Gastrocnemius medialis (tissue), 4 donors: Measurements from ENCODE around the gene BLOC1S2. TPM values are rescaled to one million over a fixed set of nuclear protein-coding genes. Genes with fewer than 3 reads are reported as not detected.

Experiments used
- ATAC-seq, 2 donors: fragments of 150-250 bp; one replicate each; pipeline ENCODE4 v1.9.1; 2016
- DNase-seq, 2 donors: peaks; one replicate each; pipeline ENCODE4 v3.0.0-alpha.2; 2019
- H3K27ac ChIP-seq, 4 donors: fragments of 200-600 bp; sonication (generic); 1 replicate in 1 of 4; 2 replicates in 3 of 4; pipeline ENCODE4 v1.5.1; 2016 to 2018; ENCODE audit warnings: mild to moderate bottlenecking in 2 of 4, moderate library complexity in 1 of 4
- H3K27me3 ChIP-seq, 3 donors: fragments of 200-600 bp; sonication (generic) in 2 of 3; 1 replicate in 1 of 3; 2 replicates in 2 of 3; pipeline versions ENCODE4 v1.5.1 to v1.6.0; 2016 to 2019; ENCODE audit warnings: mild to moderate bottlenecking in 1 of 3, moderate library complexity in 1 of 3
- H3K36me3 ChIP-seq, 2 donors: fragments of 200-600 bp; sonication (generic) in 1 of 2; one replicate each; pipeline ENCODE4 v1.5.1; 2017 to 2018
- H3K4me1 ChIP-seq, 2 donors: fragments of 200-600 bp; sonication (generic) in 1 of 2; one replicate each; pipeline ENCODE4 v1.5.1; 2016 to 2017; ENCODE audit warnings: mild to moderate bottlenecking in 2 of 2
- H3K4me3 ChIP-seq, 4 donors: fragments of 200-600 bp; sonication (generic) in 3 of 4; 1 replicate in 1 of 4; 2 replicates in 3 of 4; pipeline ENCODE4 v1.5.1; 2016 to 2019; ENCODE audit warnings: mild to moderate bottlenecking in 2 of 4
- H3K9me3 ChIP-seq, 3 donors: fragments of 200-600 bp; sonication (generic) in 2 of 3; 1 replicate in 1 of 3; 2 replicates in 2 of 3; pipeline ENCODE4 v1.5.1; 2016 to 2019
- CTCF ChIP-seq, 5 experiments: fragments of 450-650 bp in 3 of 5; fragments of 200-600 bp in 2 of 5; sonication (generic) in 2 of 5; IDR thresholded peaks in 4 of 5; conservative IDR thresholded peaks in 1 of 5; 1 replicate in 4 of 5; 2 replicates in 1 of 5; pipeline ENCODE4 v1.5.1; 2016 to 2019; ENCODE audit warnings: antibody characterized with exemption in 5 of 5, mild to moderate bottlenecking in 3 of 5, moderate library complexity in 3 of 5
- POLR2A ChIP-seq, 2 donors: fragments of 450-650 bp; IDR thresholded peaks; one replicate each; pipeline ENCODE4 v1.6.1; 2017; ENCODE audit warnings: antibody characterized with exemption in 2 of 2, mild to moderate bottlenecking in 2 of 2, moderate library complexity in 2 of 2
- in situ Hi-C, 4 donors: fragments of 200-750 bp; cut with MboI; loops; one replicate each; pipeline versions ENCODE4 v1.15.0 to v1.8.0; 2017; ENCODE audit warnings: low sequenced_read_pairs in 4 of 4
- intact Hi-C: fragments of 100-400 bp; cut with DNase I; formaldehyde crosslinking; loops from one replicate; pipeline ENCODE4 v1.15.1; 2023; ENCODE audit warnings: low total_unique reads
- total RNA-seq, 4 donors: library from RNA; depleted of rRNA; stranded (reverse); fragments of >200 nt; gene quantifications; one replicate each; pipeline versions ENCODE4 v1.1.0 to v1.2.3, GENCODE V29; 2016

The BLOC1S2 gene
- total RNA-seq, 4 donors from 2014 or later, result 60.4 to 114 (median 75.1) TPM

- DNase-seq, result no peak
- Histone ChIP-seq H3K4me3 (no peak overlapping the region), H3K9me3 (no peaks in the 10 kb centered on the region), H3K27me3 (peaks cover 0 to 10% (median 0%) of the 10 kb centered on the region in 3 donors), H3K4me1 (peaks cover 0 to 11% of the 10 kb centered on the region in 2 donors), H3K27ac (no peak overlapping the region), H3K36me3 (no peaks in the 10 kb centered on the region)
- intact Hi-C loops (no loop called here), in situ Hi-C loops (loop anchor here in 1 of 4 donors (25.0 kb wide), 1 partner anchor 187 kb away; the partner anchor contains the start of gene SEC31B)
- no peak for ATAC-seq
- TF ChIP-seq POLR2A (IDR thresholded peaks at IDR 0.05), result no peak
- no peak for TF ChIP-seq CTCF (IDR thresholded peaks at IDR 0.05 in 4 of 5, conservative IDR thresholded peaks at IDR 0.05 in 1 of 5)
Observed at GRCh38 chr10:100325158-100325557, 38.7 kb upstream of the BLOC1S2 start.

- in situ Hi-C loops, result no loop called here
- H3K4me3 ChIP-seq, result no peak overlapping the region
- ATAC-seq (no peak), DNase-seq (no peak)
- H3K9me3 ChIP-seq, result no peaks in the 10 kb centered on the region
- intact Hi-C loops, result no loop called here
- no peak overlapping the region for H3K27ac ChIP-seq
- H3K27me3 ChIP-seq, result peaks cover 0 to 4% (median 3%) of the 10 kb centered on the region in 3 donors
- no peaks in the 10 kb centered on the region for H3K4me1 ChIP-seq
- H3K36me3 ChIP-seq, result no peaks in the 10 kb centered on the region
- TF ChIP-seq CTCF (IDR thresholded peaks at IDR 0.05 in 4 of 5, conservative IDR thresholded peaks at IDR 0.05 in 1 of 5), result no peak
- no peak for TF ChIP-seq POLR2A (IDR thresholded peaks at IDR 0.05)
Observed at GRCh38 chr10:100319707-100320402, 33.4 kb upstream of the BLOC1S2 start.

- H3K4me1 ChIP-seq, result no peaks in the 10 kb centered on the region
- intact Hi-C loops (no loop called here), in situ Hi-C loops (no loop called here)
- H3K36me3 ChIP-seq, result no peaks in the 10 kb centered on the region
- no peak overlapping the region for H3K4me3 ChIP-seq
- no peak overlapping the region for H3K27ac ChIP-seq
- no peak for TF ChIP-seq POLR2A (IDR thresholded peaks at IDR 0.05)
- no peak for TF ChIP-seq CTCF (IDR thresholded peaks at IDR 0.05 in 4 of 5, conservative IDR thresholded peaks at IDR 0.05 in 1 of 5)
- DNase-seq, result no peak
- peaks cover 0 to 8% (median 4%) of the 10 kb centered on the region in 3 donors for H3K27me3 ChIP-seq
- no peak for ATAC-seq
- no peaks in the 10 kb centered on the region for H3K9me3 ChIP-seq
Observed at GRCh38 chr10:100318207-100318606, 31.7 kb upstream of the BLOC1S2 start.

GRCh38 chr10:100315615-100316014 lies 29.1 kb upstream of the BLOC1S2 start:
- Histone ChIP-seq H3K36me3 (no peaks in the 10 kb centered on the region), H3K4me1 (no peaks in the 10 kb centered on the region), H3K27me3 (peaks cover 0 to 12% (median 9%) of the 10 kb centered on the region in 3 donors), H3K4me3 (no peak overlapping the region), H3K9me3 (no peaks in the 10 kb centered on the region), H3K27ac (no peak overlapping the region)
- DNase-seq, result no peak
- intact Hi-C loops, result no loop called here
- in situ Hi-C loops, result no loop called here
- ATAC-seq, result no peak
- TF ChIP-seq CTCF (IDR thresholded peaks at IDR 0.05 in 4 of 5, conservative IDR thresholded peaks at IDR 0.05 in 1 of 5) (no peak), POLR2A (IDR thresholded peaks at IDR 0.05) (no peak)
